H4 (cell line): ENCODE results near the gene CFAP58. TPM values are rescaled to one million over a fixed set of nuclear protein-coding genes. Genes with fewer than 3 reads are reported as not detected.

Experiments
- DNase-seq: peaks from one replicate; pipeline ENCODE4 v3.0.0-alpha.2; 2015; ENCODE audit warnings: low spot score
- total RNA-seq: library from RNA; depleted of rRNA; stranded (reverse); fragments of >200 nt; shearing (Covaris generic); gene quantifications from 2 replicates; pipeline ENCODE4 v1.2.3, GENCODE V29; 2014

Gene CFAP58
- total RNA-seq, 1 experiment from 2014 or later: 0.12 TPM

DNA sequence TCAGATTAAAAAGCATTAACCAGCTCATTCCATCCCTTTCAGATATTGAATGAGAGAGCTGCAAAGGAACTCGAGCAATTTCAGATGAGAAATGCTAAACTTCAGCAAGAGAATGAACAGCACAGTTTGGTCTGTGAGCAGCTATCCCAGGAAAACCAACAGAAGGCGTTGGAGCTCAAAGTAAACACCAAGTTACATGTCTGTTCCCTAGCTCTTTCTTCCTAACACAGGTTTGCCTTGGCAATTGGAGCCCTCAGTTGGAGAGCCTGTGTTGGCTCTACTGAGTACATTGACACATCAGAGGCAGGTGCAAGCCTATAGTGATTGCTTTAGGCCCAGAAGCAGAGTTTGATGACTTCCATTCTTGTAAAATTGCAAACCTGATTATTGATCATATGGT is 14.7 kb downstream of the CFAP58 start:
- no peak for DNase-seq

DNA sequence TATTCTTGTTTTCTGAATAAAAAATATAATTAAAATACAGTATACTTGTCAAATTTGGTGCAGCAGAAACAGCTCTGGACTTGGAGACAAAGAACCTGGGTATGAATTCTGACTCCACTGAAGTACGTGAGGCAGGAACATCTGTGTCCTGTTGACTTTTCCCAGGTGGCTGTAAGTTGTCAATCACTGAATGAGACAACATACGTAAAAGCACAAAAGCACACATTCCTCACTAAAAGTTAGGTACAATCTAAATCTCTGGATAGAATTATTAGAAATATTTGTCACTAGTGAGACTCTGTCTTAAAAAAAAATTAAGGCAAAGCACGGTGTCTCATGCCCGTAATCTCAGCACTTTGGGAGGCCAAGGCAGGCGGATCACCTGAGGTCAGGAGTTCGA is 18.1 kb downstream of the CFAP58 start:
- DNase-seq: no peak

DNA sequence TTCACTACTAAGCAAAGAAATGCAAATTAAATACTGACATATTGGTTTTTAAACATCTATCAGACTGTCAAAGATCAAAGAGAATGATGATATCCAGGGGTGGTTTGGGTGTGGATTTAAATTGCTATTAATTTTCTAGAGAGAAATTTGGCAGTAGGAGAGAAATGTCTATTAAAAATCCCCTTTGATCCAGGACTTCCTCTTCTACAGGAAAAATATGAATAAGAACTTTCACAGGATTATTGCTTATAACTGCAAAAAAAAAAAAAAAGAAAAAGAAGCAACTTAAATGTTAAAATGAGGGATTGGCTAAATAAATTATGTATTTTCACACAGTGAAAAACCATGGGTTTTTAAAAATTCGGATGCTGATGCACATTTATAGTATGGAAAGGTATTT is 21.0 kb downstream of the CFAP58 start:
- no peak for DNase-seq

DNA sequence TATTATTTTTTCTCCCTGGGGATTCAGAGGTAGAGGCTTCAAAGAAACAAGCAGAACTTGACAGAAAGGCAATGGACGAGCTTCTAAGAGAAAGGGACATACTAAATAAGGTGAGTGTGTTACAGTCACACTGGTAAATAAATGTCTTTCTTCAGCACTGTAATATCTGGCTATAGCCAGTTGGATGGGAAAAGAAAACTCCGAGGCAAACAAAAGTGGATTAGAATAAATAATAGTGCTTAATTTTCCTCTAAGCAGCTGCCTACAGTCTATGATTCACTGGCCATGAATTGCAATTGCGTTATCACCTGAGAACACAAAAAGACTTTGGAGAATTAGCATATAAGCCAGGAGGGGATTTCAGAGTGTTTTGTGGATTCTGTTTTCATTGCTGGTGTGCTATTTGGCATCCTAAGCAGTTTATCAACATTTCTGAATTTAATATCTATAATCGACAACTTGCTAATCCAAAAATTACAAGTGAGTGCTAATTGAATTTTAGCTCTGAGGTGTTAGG is 23.2 kb downstream of the CFAP58 start:
- DNase-seq: no peak

DNA sequence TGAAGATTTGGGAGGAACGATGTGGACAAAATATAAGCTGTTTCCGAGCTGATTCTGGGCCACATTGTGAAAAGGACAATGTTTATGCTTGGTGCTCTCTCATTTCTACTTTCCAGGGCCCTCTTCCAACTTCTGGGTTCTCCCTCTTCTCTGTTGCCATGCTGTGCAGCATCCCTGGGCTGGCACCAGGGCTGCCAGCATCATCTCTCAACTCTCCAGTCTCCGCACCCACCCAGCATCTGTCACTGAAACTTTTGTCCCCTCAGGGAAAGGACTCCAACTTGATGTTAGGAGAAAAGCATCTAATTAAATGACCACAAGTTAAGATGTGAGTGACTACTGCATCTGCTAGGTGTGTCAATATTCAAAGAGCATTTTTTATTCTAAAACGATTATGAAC is 26.7 kb downstream of the CFAP58 start:
- no peak for DNase-seq

DNA sequence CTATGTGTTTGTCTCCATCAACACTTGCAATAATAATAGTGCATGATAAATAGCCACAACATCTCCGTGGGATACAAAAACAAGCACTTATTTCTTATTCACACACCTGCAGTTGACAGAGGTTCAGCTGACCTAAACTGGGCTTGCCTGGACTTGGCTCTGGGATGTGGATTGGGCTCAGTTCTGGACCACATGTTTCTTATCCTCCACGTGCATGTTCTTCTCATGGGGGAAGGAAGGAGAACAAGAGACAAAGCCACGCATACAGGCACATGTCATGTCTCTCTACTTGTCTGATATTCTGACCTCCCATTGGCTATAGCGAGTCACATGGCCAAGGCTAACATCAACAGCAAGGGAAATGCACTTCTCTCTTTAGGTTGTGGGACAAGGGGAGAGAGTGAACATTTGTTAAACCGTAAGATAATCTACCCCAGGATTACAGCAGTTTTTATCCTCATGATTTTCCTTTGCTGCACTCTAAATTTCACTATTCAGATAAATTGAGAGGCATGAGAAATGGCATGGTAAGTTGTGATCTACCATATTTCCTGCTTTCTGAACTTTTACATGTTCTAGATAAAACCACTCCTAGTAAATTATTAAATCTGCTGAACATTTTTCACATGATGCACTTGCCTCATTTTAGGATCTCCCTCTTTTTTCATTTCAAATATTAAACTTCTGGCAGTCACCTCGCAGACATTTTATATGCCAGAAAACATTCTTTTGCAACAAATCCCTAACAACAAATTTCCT is 33.7 kb downstream of the CFAP58 start:
- no peak for DNase-seq

DNA sequence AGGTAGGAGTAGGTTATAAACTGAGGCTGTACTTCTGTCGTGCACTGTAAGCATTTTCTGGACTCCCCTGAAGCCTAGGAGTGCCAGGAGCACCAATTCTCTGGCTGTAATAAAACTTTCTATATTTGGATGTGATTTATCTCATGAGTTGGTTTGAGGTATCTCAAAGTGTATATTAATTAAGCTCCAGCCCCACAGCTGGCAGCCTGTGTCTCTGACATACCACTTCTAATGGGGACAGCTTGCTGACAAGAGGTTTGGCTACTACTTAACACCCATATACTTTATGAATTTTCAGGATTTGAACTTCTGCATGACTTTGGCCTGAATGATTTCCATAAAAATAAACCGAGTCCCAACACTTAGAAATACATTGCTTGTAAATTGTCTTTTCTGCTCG is 35.2 kb downstream of the CFAP58 start:
- DNase-seq: no peak

DNA sequence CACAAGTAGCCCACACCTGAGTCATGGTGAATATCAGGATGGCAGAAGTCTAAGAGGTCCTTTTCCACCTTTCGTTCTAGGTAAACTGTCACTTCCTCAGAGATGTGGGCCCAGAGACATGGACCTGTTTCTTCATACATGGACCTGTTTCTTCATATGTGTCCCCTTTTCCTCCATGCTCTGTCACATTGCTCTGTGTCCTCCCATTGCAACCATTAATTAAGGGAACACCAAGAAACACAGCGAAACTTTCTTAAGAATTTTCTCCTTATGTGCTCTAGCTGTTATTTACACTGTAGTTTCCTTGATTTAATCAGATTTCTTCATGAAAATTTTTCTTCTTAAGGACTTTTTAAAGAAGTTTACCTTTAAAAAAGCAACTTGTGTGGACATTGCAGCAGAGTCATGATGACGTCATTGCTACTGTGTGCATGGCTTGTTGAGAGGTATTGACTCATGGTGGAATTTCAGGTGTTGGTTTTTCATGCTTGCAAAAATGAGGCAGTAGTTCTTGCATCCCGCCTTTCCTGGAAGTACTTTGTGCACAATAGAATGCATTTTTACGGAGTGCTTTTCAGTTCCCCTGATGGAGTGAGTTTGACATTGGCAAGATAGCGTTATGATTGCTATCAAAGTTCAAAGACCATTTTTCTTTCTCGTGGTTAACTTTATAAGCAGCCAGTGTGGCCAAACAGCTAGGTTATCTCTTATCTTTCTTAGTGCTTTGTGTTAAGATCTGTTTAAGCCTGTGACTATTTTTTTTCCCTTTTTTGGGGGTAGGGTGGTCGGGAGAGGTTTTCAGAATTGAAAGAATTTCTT is 37.7 kb downstream of the CFAP58 start:
- DNase-seq: peak; percentile 31

DNA sequence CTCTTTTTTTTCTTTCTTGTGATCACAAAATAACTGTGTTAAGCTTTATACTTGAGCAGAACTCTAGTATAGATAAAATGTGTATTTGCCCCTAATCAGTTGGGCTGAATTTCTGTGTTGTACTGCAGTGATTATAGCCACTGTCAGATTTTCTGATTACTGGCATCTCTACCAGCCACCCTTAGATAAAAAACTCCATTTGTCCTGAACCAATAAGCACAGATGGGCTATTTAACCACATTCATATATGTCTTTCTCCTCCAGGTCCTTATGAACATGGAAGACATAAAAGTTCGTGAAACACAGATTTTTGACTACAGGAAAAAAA is 38.3 kb downstream of the CFAP58 start:
- no peak for DNase-seq

DNA sequence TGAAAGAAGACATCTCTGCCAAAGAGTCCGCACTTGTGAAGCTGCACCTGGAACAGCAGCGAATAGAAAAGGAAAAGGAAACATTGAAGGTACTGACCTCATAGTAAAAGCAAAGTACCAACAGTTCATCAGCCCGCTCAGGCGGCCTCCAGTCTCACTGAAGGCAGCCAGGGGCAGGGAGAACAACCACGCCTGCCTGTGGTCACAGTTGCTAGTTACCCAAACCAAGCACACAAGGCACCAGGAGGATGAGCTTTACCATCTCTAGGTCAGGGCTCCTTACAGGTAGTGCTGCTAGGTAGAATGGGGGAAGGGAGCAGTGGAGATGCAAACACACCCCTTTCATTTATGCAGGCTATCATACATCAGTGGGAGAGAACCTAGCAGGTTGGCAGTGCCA is 39.8 kb downstream of the CFAP58 start:
- no peak for DNase-seq

DNA sequence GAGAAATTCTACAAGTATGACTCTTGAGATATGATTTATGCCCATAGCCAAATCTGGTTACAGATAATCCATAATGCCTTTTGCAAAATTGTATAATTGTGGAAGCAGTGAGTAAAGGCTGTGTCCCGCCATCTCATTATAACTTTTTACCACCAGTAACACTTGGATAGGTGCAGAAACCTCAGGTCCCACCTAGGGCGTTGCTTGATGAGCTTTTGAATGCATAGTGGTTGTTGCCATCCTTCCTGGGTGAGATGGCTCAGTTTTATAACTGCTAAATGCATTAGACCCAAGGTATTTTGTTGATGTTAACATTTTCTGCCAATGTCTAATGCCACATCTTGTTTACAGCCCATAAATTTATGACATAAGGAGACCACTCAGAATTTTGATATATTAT is 42.9 kb downstream of the CFAP58 start:
- no peak for DNase-seq

DNA sequence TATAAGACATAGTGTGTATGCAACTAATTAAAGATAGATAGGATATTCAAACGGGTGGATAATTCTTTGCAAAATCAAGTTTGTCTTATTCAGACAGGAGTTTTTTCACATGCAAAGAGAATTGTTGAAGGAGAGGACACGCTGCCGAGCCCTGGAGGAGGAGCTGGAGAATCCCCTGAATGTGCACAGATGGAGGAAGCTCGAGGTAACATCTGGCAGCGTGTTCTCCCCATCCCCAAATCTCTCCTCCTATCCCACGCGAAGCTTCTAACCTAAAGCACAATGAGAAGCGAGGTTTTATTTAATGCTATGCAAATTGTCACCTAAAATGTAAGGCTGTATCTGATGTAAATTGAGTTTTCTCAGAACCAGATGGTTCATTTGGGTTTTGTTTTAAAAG is 50.0 kb downstream of the CFAP58 start:
- no peak for DNase-seq

DNA sequence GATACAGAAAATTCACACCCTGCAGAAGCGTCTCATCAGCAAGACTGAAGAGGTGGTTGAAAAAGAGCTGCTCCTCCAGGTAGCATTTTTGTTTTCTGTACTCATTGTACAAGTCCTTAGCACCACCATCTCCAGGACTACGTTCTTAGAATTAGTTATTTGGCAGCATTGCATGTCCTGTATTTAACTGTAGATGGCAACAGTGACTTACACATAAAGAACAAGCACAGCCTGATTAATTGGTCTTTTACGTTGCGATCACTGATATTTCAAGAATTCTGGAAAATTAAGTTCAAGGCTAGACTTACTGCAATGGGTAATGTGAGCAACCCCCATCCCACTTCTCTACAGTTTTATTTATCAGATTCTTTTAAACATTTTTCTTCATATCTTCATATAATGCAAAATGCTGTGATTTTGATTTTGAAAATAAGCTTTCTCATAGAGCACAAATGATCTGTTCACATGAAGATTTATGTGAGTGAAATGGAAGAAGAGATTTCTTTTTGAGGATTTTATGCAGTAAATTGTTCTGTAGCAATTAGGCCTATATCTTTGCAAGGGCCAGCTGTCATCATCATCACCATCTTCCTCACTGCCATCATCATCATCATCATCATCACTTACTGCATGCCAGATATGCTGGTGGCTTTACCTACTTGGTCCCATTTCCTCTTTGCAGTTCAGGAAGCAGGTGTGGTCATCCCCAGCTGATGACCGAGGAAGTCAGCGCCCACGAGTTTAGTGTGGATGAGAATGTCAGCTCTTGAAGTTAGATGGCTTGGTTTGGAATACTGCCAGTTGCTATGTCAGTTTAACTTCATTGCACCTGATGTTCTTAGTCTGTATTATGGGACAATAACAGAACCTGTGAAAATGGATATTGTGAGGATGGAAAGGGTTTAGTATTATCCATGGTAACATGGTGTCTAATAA is 53.4 kb downstream of the CFAP58 start:
- peak; percentile 37 for DNase-seq

DNA sequence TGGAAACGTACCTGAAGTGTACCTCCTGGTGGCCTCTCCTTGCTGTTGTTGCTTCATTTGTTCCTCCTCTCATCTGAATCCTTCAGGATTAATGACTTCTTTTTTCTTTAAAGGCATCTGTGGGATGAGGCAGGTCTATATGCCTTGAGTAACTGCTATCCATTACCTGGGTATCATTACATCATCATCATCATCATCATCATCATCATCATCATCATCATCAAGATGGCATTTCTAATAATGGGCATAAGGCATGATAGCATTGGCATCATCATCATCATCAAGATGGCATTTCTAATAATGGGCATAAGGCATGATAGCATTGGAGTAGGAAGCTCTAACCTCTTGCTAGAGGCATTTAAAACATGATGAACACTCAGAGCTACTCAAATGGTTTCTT is 59.9 kb downstream of the CFAP58 start:
- DNase-seq: no peak

DNA sequence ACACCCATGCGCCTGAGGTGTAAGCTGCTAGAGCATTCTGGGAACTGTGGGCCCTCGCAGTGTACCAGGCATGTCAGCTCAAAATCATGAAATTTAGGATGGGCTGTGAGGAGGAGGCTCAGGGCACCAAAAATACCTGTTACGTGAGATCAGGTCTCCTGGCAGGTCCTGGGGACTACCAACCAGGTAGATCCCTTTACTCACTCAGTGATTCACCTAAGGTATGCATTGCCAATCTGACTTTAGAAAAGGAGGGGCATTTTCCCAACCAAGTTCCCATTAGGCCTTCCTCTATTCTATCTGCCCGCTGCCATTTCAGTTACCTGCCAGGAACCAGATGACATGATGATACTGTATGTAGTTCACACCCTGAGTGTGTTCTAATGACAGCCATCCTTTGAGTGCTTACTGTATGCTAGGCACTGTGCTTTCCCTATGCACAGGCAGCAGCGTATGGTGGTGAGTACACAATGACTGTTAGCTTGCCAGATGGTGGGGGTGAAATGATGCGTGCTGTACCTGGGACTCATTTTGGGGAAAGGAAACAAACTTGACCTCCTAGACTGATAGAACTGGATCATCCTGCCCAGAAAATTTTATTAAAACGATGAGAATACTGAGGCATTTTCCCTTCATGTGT is 62.0 kb downstream of the CFAP58 start:
- no peak for DNase-seq

DNA sequence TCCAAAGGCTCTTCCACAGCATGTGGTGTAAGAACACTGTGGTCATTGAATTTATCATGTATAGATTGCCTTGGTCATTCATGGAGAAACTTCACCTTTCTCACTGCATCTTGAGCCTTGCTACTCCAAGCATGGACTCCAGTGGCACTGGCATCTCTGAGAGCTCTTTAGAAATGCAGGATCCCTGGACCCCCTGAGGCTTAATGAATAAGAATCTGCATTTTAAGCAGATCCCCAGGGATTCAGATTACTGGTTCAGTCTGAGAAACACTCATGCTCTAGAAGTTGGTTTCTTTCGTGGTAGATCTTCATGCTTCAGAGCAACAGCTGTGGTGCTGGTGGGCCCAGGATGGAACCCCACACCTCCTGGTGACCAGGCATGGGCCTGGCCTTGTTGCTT is 63.2 kb downstream of the CFAP58 start:
- no peak for DNase-seq

DNA sequence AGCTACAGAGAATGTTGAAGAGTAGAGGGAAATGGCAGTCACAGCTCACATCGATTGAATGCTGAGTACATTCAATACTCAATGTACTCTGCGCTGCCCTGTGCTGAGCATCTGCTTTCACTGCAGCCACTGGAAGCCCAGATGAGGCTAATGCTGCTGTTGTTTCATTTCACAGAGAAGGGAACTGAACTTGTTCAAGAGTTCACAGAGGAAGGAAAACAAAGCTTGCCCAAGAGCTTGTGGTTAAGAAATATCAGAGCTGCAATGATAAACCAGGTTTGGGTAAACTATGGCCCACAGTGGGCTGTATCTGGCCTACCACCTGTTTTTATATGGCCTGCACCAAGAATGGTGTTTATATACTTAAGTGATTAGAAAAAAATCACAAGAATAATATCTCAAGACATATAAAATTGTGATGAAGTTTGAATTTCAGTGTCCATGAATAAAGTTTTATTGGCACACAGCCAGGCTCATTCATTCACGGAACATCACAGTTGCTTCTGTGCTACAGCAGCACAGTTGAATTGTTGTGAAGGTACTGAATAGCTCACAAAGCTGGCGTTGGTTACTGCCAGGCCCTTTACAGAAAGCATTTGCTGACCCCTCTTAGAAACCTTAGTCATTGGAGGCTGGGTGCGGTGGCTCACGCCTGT is 64.1 kb downstream of the CFAP58 start:
- no peak for DNase-seq

DNA sequence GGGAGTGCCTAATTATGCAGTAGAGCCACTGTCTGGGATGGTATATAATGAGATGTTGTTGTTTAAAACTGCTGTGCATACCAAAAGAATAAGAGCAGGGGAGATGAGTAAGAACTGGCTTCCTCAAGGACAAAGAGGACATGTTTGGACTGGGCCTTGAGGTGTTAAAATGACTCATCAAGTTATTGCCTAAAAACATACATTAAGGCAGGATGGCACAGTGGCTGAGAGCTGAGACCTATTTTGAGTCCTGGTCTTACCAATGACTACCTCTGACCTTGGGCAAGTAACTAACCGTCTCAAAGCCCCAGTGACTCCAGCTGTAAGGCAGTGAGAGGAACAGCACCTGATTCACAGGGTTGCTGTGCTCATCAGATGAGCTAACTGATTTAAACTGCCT is 71.1 kb downstream of the CFAP58 start:
- no peak for DNase-seq

DNA sequence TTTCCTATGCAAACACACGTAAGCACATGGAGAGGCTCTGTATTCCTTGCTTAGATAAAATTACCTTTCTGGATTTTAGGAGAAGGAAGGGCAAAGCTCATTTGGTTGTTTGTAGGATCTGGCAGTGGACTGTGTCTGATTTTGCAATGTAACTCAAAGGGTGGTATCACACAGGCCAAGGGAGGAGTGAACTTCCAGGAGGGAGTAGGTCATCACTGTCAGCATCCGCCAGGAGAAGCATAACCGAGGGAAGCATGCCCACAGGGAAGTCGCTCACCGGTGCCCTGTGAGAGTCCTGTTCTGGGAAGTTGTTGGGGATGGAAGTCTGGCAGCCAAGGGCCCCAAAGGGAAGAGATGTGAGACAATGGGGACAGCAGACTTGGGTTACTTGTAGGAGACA is 74.4 kb downstream of the CFAP58 start:
- no peak for DNase-seq

DNA sequence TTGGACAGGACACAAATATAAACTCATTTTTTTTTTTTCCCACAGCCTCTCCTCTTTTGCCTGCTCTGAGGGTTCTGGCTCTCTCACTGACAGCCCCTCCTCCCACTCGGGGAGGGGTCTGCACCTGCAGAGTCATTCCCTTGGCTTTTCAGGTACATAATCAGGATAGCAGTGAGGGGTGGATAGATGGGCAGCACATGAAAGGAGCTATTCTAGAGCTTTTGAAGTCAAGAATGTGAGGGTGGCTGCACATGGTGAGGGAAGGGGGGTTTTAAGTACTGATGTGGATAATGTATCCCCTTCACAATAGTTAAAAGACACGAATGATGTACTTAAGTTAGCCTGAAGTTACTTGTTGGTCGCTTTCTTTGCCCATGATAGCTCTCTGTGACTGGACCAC is 76.2 kb downstream of the CFAP58 start:
- DNase-seq: no peak

DNA sequence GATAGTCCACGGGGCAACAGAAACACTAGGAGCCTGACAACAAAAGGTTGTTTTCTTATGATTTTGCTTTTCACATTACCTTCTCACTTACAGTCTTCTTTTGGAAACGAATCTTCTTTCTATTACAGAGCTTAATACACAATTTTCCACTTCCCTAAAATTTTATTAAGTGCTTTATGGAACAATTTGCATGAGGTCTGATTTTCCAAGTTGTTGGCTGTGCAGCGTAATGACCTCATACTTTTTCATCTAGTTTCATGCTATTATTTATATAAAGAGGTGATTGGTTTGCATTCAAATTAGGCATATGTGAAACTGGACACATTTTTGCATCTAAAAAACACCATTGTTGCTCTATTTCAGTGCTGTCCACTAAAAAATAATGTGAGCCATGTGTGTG is 76.7 kb downstream of the CFAP58 start:
- no peak for DNase-seq
